Caco-2 (cell line): ENCODE measurements around the gene NOB1. TPM values are rescaled to one million over a fixed set of nuclear protein-coding genes. Genes with fewer than 3 reads are reported as not detected.
A peak's percentile ranks its signal among the peaks of the same experiment; 100 is the strongest.

Experiments used
- BruUV-seq: library from RNA; stranded (reverse); fragments of 400-500 nt; replicated peaks from 2 replicates; lab custom pipeline; 2021; lab: Mats Ljungman, UMichigan
- CTCF ChIA-PET: fragments of 300-600 bp; sonication (Branson Sonifier 250); formaldehyde crosslinking; loops from one replicate; lab custom pipeline; 2022; ENCODE audit warnings: antibody characterized with exemption; lab: Charles Lee
- POLR2A ChIA-PET: fragments of 300-600 bp; sonication (Branson Sonifier 250); formaldehyde crosslinking; loops from one replicate; lab custom pipeline; 2022; ENCODE audit warnings: antibody characterized with exemption; lab: Charles Lee
- DNase-seq, 2 experiments: peaks; one replicate each; pipeline versions ENCODE4 v3.0.0 to v3.0.0-alpha.2; 2020 to 2022
- H3K27me3 ChIP-seq: replicated peaks from 2 replicates; pipeline ENCODE4 v1.6.0; 2011; ENCODE audit warnings: low read length; ENCODE audit not compliant: control insufficient read depth, insufficient read depth
- H3K36me3 ChIP-seq: 2 replicates; pipeline ENCODE4 v1.5.1; 2011; ENCODE audit warnings: low read length; ENCODE audit not compliant: control insufficient read depth, insufficient read depth
- H3K4me1 ChIP-seq: fragments of 250-450 bp; sonication (Bioruptor Pico); 2 replicates; pipeline ENCODE4 v1.5.1; 2020; ENCODE audit warnings: mild to moderate bottlenecking
- H3K4me3 ChIP-seq: 2 replicates; pipeline ENCODE4 v1.5.1; 2011; ENCODE audit warnings: low read depth, mild to moderate bottlenecking, control low read depth, low read length
- H3K9me3 ChIP-seq: fragments of 250-450 bp; sonication (Bioruptor Pico); 2 replicates; pipeline ENCODE4 v1.5.1; 2020; ENCODE audit warnings: mild to moderate bottlenecking, moderate library complexity
- H3K27ac Mint-ChIP-seq: one replicate; pipeline ENCODE4 v1.8.0; 2022; ENCODE audit warnings: mixed read lengths; ENCODE audit not compliant: unreplicated experiment
- H3K27me3 Mint-ChIP-seq: one replicate; pipeline ENCODE4 v1.8.0; 2022; ENCODE audit warnings: mixed read lengths; ENCODE audit not compliant: insufficient read depth, unreplicated experiment
- H3K36me3 Mint-ChIP-seq: one replicate; pipeline ENCODE4 v1.8.0; 2022; ENCODE audit warnings: mild to moderate bottlenecking, mixed read lengths; ENCODE audit not compliant: insufficient read depth, unreplicated experiment
- H3K4me1 Mint-ChIP-seq: one replicate; pipeline ENCODE4 v1.8.0; 2022; ENCODE audit warnings: low read depth, mixed read lengths; ENCODE audit not compliant: unreplicated experiment
- H3K4me3 Mint-ChIP-seq: one replicate; pipeline ENCODE4 v1.8.0; 2022; ENCODE audit warnings: mild to moderate bottlenecking, moderate library complexity, mixed read lengths; ENCODE audit not compliant: unreplicated experiment
- H3K9me3 Mint-ChIP-seq: one replicate; pipeline ENCODE4 v1.8.0; 2022; ENCODE audit warnings: mixed read lengths; ENCODE audit not compliant: unreplicated experiment
- intact Hi-C: fragments of 100-400 bp; cut with micrococcal nuclease; formaldehyde crosslinking; loops from one replicate; pipeline ENCODE4 v1.10.0; 2022; ENCODE audit not compliant: unreplicated experiment
- total RNA-seq: library from RNA; stranded (reverse); gene quantifications from 2 replicates; pipeline ENCODE4 v1.2.3, GENCODE V29; 2022
- TF ChIP-seq, protein P1 (sequence below), 2 experiments: fragments of 200-600 bp in 1 of 2; IDR thresholded peaks; 1 replicate in 1 of 2; 2 replicates in 1 of 2; pipeline versions ENCODE4 v1.5.1 to v1.8.0; 2011 to 2022; ENCODE audit warnings: antibody characterized with exemption in 1 of 2, control low read depth in 1 of 2, inconsistent platforms in 1 of 2, low read depth in 1 of 2, low read length in 1 of 2, mild to moderate bottlenecking in 1 of 2, moderate library complexity in 1 of 2; ENCODE audit not compliant: insufficient read depth in 1 of 2, severe bottlenecking in 1 of 2, unreplicated experiment in 1 of 2

The NOB1 gene
- total RNA-seq, 1 experiment from 2014 or later = 120 TPM

DNA sequence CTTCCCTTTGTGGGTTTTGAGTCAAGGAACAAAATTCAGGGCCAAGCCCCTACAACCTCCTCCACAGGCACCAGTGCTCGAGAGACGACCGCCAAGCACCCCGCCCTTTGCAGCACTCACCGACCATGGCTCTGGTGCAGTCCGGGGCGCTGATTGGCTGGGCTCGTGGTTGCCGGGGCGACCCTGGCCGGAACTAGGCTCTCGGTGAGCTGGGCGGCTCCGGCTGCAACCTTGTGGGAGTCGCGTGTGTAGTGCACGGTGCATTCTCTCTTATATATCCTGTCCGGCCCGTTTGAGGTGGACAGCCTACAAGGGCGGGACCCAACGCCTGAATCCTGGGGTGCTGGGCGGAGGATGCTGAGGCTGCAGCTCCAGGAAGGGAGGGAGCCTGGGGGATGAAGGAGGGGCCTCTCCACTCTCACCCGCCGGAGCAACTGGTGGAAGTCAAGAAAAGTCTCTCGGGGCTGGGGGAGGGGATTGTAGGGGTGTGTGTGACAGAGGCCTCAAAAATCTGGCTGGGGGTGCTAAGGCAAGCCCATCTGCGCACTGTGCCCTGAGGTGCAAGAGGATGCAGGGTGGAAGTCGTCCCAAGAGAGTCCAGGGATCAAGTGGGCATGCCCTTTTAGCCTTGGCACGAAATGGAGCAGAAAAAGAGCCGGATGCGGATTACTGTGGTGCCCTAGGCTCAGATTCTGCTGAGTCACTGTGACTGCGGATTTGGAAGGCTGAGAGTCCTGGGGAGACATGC lies 28.2 kb downstream of the NOB1 start, which contains the start of gene NQO1:
Gene NQO1 (minus strand): TSS at position 248 of the 748 bp plus-strand sequence. CDS start 121 bp downstream, at position 127.
- CTCF ChIA-PET = interaction anchor here (0.6 to 2.0 kb wide), 4 partner anchors 11 to 133 kb away, joined by 3 to 13 read pairs (median 3); partner anchors contain the start of gene NOB1
- no peaks in the 10 kb centered on the region for H3K27me3 Mint-ChIP-seq
- Histone ChIP-seq H3K4me3 (peak within 1 kb of the TSS; percentile 38), H3K36me3 (no peaks in the 10 kb centered on the region), H3K4me1 (peaks cover 32% of the 10 kb centered on the region), H3K9me3 (no peaks in the 10 kb centered on the region), H3K27me3 (no peaks in the 10 kb centered on the region)
- DNase-seq = peak; percentile 98 to 99
- H3K36me3 Mint-ChIP-seq = peaks cover 43% of the 10 kb centered on the region
- POLR2A ChIA-PET = interaction anchor here (0.6 to 1.9 kb wide), 7 partner anchors 11 to 452 kb away, joined by 3 to 31 read pairs (median 4); partner anchors contain the start of genes COG8 and NOB1
- intact Hi-C loops = loop anchor here (1.0 to 2.0 kb wide), 2 partner anchors 18 to 29 kb away; no protein-coding TSS in a partner anchor
- peak within 1 kb of the TSS; percentile 95 for H3K4me3 Mint-ChIP-seq
- BruUV-seq = no TSS peak
- peak within 1 kb of the TSS; percentile 98 for H3K27ac Mint-ChIP-seq
- peaks cover 30% of the 10 kb centered on the region for H3K4me1 Mint-ChIP-seq
- TF ChIP-seq, protein P1, sequence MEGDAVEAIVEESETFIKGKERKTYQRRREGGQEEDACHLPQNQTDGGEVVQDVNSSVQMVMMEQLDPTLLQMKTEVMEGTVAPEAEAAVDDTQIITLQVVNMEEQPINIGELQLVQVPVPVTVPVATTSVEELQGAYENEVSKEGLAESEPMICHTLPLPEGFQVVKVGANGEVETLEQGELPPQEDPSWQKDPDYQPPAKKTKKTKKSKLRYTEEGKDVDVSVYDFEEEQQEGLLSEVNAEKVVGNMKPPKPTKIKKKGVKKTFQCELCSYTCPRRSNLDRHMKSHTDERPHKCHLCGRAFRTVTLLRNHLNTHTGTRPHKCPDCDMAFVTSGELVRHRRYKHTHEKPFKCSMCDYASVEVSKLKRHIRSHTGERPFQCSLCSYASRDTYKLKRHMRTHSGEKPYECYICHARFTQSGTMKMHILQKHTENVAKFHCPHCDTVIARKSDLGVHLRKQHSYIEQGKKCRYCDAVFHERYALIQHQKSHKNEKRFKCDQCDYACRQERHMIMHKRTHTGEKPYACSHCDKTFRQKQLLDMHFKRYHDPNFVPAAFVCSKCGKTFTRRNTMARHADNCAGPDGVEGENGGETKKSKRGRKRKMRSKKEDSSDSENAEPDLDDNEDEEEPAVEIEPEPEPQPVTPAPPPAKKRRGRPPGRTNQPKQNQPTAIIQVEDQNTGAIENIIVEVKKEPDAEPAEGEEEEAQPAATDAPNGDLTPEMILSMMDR (IDR thresholded peaks at IDR 0.05; ENCODE audit: insufficient read depth in 1 of 2, low read depth in 1 of 2, low read length in 1 of 2, severe bottlenecking in 1 of 2, unreplicated experiment in 1 of 2) = no peak
- no peaks in the 10 kb centered on the region for H3K9me3 Mint-ChIP-seq

DNA sequence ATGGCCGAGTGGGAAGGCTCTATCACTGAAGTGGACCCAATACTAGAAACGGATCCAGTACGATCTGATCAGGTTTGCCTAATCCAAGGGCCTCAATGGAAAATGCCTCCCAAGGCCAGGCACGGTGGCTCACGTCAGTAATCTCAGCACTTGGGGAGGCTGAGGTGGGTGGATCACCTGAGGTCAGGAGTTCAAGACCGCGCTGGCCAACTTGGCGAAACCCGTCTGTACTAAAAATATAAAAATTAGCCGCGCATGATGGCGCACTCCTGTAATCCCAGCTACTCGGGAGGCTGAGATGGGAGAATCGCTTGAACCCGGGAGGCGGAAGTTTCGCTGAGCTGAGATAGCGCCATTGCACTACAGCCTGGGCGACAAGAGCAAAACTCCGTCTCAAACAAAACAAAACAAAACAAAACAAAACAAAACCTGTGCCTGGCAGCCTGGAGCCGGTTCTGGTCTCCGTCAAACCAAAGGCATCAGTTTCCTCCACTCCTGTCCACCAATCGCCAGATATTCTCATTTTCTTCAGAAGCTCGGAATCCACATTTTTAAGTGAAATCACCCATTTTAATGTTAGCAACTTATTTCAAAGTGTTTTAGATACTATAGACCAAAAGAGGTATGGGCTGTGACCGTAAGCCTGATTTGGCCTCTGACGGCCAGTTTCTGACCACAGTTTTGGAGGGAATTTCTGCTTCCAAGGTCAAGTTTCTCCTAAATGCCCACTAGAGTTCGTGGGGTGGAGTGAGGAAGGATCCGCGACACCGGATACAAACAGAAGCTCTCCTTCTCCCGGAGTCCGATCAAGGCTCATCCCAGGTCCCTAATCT lies 29.0 kb downstream of the NOB1 start:
- Histone ChIP-seq H3K4me3 (peak overlapping the region; percentile 38), H3K27me3 (no peaks in the 10 kb centered on the region), H3K36me3 (no peaks in the 10 kb centered on the region), H3K9me3 (no peaks in the 10 kb centered on the region), H3K4me1 (peaks cover 32% of the 10 kb centered on the region)
- H3K27me3 Mint-ChIP-seq = no peaks in the 10 kb centered on the region
- intact Hi-C loops = loop anchor here (1.0 to 2.0 kb wide), 2 partner anchors 17 to 30 kb away; no protein-coding TSS in a partner anchor
- POLR2A ChIA-PET = interaction anchor here (0.8 to 1.9 kb wide), 4 partner anchors 13 to 387 kb away, joined by 3 to 31 read pairs (median 4); partner anchors contain the start of genes COG8 and NOB1
- CTCF ChIA-PET = interaction anchor here (0.6 to 2.0 kb wide), 6 partner anchors 9 to 134 kb away, joined by 3 to 13 read pairs (median 3); partner anchors contain the start of gene NOB1
- peaks cover 51% of the 10 kb centered on the region for H3K36me3 Mint-ChIP-seq
- no peaks in the 10 kb centered on the region for H3K9me3 Mint-ChIP-seq
- H3K4me1 Mint-ChIP-seq = peaks cover 30% of the 10 kb centered on the region
- H3K4me3 Mint-ChIP-seq = peak overlapping the region; percentile 95
- H3K27ac Mint-ChIP-seq = peak overlapping the region; percentile 98
- peak in 1 of 2 experiments; percentile 21 for DNase-seq
- TSS peak; percentile 67 for BruUV-seq
- TF ChIP-seq, protein P1 (IDR thresholded peaks at IDR 0.05; ENCODE audit: insufficient read depth in 1 of 2, low read depth in 1 of 2, low read length in 1 of 2, severe bottlenecking in 1 of 2, unreplicated experiment in 1 of 2) = no peak
